GM12875 (cell line): ENCODE data around the gene NEUROD1.

Source experiments
- H3K4me3 ChIP-seq: one replicate; pipeline ENCODE4 v1.5.1; 2011; ENCODE audit warnings: low read depth, low read length, control low read depth
- CTCF ChIP-seq: IDR thresholded peaks from 2 replicates; pipeline ENCODE4 v1.5.1; 2011; ENCODE audit warnings: low read depth, mild to moderate bottlenecking, control low read depth, inconsistent platforms, low read length, moderate library complexity, borderline replicate concordance; ENCODE audit not compliant: insufficient read depth

Gene NEUROD1

GRCh38 chr2:181678861-181679543 is 1.3 kb downstream of the NEUROD1 start:
- no peak overlapping the region for H3K4me3 ChIP-seq

GRCh38 chr2:181677912-181678586 is 2.3 kb downstream of the NEUROD1 start:
- TF ChIP-seq CTCF: no peak
- H3K4me3 ChIP-seq: no peak overlapping the region

More at GRCh38 chr2:181678861-181679543, 1.3 kb downstream of the NEUROD1 start:
- TF ChIP-seq CTCF: no peak

GRCh38 chr2:181675254-181675653 is 5.1 kb downstream of the NEUROD1 start:
- H3K4me3 ChIP-seq: no peak overlapping the region
- TF ChIP-seq CTCF: no peak

GRCh38 chr2:181674461-181674860 is 5.9 kb downstream of the NEUROD1 start:
- no peak overlapping the region for H3K4me3 ChIP-seq
- TF ChIP-seq CTCF: no peak

- no peak overlapping the region for H3K4me3 ChIP-seq
- no peak for TF ChIP-seq CTCF
Measured at GRCh38 chr2:181673173-181673572, 7.1 kb downstream of the NEUROD1 start.

GRCh38 chr2:181672255-181673008 is 7.9 kb downstream of the NEUROD1 start:
- H3K4me3 ChIP-seq: no peak overlapping the region
- no peak for TF ChIP-seq CTCF

GRCh38 chr2:181670632-181671031 is 9.7 kb downstream of the NEUROD1 start:
- no peak for TF ChIP-seq CTCF
- no peak overlapping the region for H3K4me3 ChIP-seq
